ENCODE measurements around the gene ASCC2. TPM values are rescaled to one million over a fixed set of nuclear protein-coding genes. Genes with fewer than 3 reads are reported as not detected.

ASCC2 gene
- total and polyA plus RNA-seq, 3 experiments from 2014 or later = 60.0 to 84.5 (median 81.1) TPM

DNA sequence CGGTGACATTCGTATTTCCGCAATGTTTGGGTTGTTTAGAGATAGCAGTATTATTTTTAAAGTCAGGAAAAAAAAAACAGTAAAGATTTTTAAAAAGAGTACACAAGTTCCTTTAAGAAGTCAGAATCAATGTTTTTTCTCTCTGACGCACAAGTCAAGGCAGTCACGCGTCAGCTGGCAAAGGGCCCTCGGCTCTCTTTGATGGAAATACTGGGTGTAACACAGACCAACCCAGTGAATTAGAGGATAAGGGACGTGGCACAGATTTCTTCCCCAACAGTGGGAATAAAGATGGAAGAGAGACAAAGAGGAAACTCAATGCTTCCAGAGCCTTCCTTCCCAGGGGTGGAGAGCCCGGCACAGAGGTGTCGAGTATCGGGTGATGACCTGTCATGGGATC is 13.4 kb downstream of the ASCC2 start:
- peaks cover 47% of the 10 kb centered on the region for H3K36me3 ChIP-seq (ENCODE audit: insufficient read depth, low read length)
- no peaks in the 10 kb centered on the region for H3K9me3 ChIP-seq (ENCODE audit: low read length)
- Mint-ChIP-seq H3K4me1 (peaks cover 1 to 15% (median 12%) of the 10 kb centered on the region in 3 donors), H3K9me3 (no peaks in the 10 kb centered on the region), H3K27me3 (no peaks in the 10 kb centered on the region), H3K27ac (no peak overlapping the region), H3K36me3 (peaks cover 5 to 77% (median 29%) of the 10 kb centered on the region in 3 donors), H3K4me3 (no peak overlapping the region)
- H3K4me3 ChIP-seq (ENCODE audit: low read length) = no peak overlapping the region
- H3K27ac ChIP-seq (ENCODE audit: low read depth, low read length) = no peak overlapping the region
- POLR2A ChIA-PET = no interaction called here
- CTCF ChIA-PET = no interaction called here
- no peak for DNase-seq
- no peaks in the 10 kb centered on the region for H3K27me3 ChIP-seq (ENCODE audit: insufficient read depth, low read length, poor library complexity, severe bottlenecking)
- no peaks in the 10 kb centered on the region for H3K4me1 ChIP-seq (ENCODE audit: insufficient read depth, low read length)

DNA sequence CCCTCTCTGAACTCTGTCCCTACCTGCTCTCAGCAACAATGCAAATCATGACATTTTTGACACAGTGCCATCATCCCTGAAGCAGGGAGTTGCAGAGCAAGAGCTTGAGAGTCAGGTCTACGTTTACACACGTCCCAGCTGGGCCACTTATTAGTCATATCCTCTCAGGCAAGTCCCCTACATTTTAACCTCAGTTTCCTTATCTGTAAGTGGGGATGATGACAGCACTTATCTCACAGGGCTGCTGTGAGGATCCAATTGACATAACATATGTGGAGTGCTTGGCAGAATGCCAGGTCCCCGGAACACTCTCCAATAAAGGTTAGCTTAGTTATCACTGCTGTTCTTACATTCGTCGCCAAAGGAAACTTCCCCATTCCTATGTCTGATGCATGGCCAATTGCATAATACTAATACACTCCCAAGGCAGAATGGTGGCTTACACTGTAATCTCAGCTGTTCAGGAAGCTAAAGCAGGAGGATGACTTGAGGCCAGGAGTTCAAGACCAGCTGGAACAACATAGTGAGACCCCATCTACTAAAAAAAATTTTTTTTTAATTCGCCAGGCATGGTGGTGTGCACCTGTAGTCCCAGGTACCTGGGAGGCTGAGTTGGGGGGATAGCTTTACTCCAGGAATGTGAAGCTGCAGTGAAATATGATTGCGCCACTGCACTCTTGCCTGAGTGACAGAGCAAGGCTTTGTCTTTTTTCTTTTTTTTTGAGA is 16.6 kb downstream of the ASCC2 start:
- no peak for DNase-seq
- peak overlapping the region in 2 of 8 donors; percentile 23 to 54 for H3K27ac Mint-ChIP-seq
- H3K36me3 ChIP-seq (ENCODE audit: insufficient read depth, low read length) = peaks cover 57% of the 10 kb centered on the region
- no peak overlapping the region for H3K4me3 ChIP-seq (ENCODE audit: low read length)
- no peak overlapping the region for H3K27ac ChIP-seq (ENCODE audit: low read depth, low read length)
- ChIA-PET POLR2A (no interaction called here), CTCF (no interaction called here)
- H3K4me1 Mint-ChIP-seq = no peaks in the 10 kb centered on the region
- H3K9me3 Mint-ChIP-seq = no peaks in the 10 kb centered on the region
- no peaks in the 10 kb centered on the region for H3K4me1 ChIP-seq (ENCODE audit: insufficient read depth, low read length)
- H3K36me3 Mint-ChIP-seq = peaks cover 8 to 80% (median 34%) of the 10 kb centered on the region in 3 donors
- H3K27me3 Mint-ChIP-seq = no peaks in the 10 kb centered on the region
- no peak overlapping the region for H3K4me3 Mint-ChIP-seq
- H3K9me3 ChIP-seq (ENCODE audit: low read length) = no peaks in the 10 kb centered on the region
- H3K27me3 ChIP-seq (ENCODE audit: insufficient read depth, low read length, poor library complexity, severe bottlenecking) = no peaks in the 10 kb centered on the region

DNA sequence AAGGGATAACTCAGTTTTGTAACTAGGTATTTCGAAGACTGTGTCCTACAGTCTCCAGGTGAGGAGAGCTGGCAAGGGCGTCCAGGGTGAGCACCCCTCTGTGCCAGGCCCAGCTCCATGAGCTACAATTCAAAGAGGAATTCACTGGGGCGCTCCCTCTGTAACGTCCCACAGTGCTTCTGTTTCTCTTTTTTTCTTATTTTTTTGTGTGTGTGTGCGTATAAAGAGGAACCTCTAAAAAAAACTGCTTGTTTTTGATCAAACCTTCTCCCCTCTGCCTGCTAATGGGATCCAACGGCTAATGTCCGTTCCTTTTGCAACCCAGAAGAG is 17.1 kb downstream of the ASCC2 start:
- Mint-ChIP-seq H3K36me3 (peaks cover 8 to 85% (median 34%) of the 10 kb centered on the region in 3 donors), H3K27me3 (no peaks in the 10 kb centered on the region), H3K4me3 (no peak overlapping the region), H3K4me1 (no peaks in the 10 kb centered on the region), H3K9me3 (no peaks in the 10 kb centered on the region), H3K27ac (no peak overlapping the region)
- Histone ChIP-seq H3K9me3 (ENCODE audit: low read length) (no peaks in the 10 kb centered on the region), H3K27me3 (ENCODE audit: insufficient read depth, low read length, poor library complexity, severe bottlenecking) (no peaks in the 10 kb centered on the region), H3K36me3 (ENCODE audit: insufficient read depth, low read length) (peaks cover 60% of the 10 kb centered on the region), H3K4me1 (ENCODE audit: insufficient read depth, low read length) (no peaks in the 10 kb centered on the region), H3K27ac (ENCODE audit: low read depth, low read length) (no peak overlapping the region), H3K4me3 (ENCODE audit: low read length) (no peak overlapping the region)
- CTCF ChIA-PET = no interaction called here
- DNase-seq = no peak
- POLR2A ChIA-PET = no interaction called here

DNA sequence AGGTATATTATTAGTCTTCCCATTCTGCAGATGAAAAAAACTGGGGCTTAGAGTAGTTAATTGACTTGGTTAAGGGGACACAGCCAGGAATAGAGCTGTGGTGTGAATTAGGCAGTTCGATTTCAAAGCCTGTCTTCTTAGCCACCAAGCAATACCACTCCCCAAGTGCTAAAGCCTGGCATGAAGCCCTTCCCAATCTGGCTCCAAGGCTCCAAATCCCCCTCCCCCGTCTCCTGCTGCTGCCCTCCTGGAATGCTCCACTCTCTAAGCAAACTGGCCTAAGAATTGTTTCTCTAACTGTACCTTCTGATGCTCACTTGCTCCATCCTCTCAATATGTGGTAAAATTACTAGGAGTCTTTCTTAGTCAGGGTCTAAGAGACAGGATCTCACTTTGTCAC is 18.6 kb downstream of the ASCC2 start:
- H3K27ac Mint-ChIP-seq = peak overlapping the region in 2 of 8 donors; percentile 36 to 38
- H3K4me1 Mint-ChIP-seq = no peaks in the 10 kb centered on the region
- H3K36me3 ChIP-seq (ENCODE audit: insufficient read depth, low read length) = peaks cover 63% of the 10 kb centered on the region
- H3K9me3 ChIP-seq (ENCODE audit: low read length) = no peaks in the 10 kb centered on the region
- H3K27ac ChIP-seq (ENCODE audit: low read depth, low read length) = no peak overlapping the region
- DNase-seq = no peak
- POLR2A ChIA-PET = no interaction called here
- H3K4me3 ChIP-seq (ENCODE audit: low read length) = no peak overlapping the region
- no peak overlapping the region for H3K4me3 Mint-ChIP-seq
- no peaks in the 10 kb centered on the region for H3K27me3 ChIP-seq (ENCODE audit: insufficient read depth, low read length, poor library complexity, severe bottlenecking)
- no peaks in the 10 kb centered on the region for H3K4me1 ChIP-seq (ENCODE audit: insufficient read depth, low read length)
- H3K9me3 Mint-ChIP-seq = no peaks in the 10 kb centered on the region
- CTCF ChIA-PET = no interaction called here
- no peaks in the 10 kb centered on the region for H3K27me3 Mint-ChIP-seq
- peaks cover 5 to 85% (median 33%) of the 10 kb centered on the region in 3 donors for H3K36me3 Mint-ChIP-seq

DNA sequence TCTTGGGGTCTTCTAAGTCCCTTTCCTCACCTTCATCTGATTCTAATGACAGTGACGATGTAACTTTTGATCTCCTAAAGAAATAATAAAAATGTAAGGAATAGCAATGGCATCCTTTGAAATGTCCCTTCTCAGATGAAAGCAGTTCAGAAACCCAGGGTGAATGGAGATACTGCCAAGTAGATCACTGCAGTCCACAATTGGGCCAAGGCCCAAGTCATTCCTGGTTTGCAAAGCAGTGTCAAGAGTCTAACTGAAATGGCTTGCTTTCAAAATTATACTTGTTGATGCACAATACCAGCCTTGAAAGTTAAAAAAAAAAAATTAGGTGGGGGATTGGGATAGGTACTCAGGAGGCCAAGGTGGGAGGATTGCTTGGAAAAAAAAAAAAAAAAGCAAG is 20.4 kb downstream of the ASCC2 start:
- Histone ChIP-seq H3K4me1 (ENCODE audit: insufficient read depth, low read length) (no peaks in the 10 kb centered on the region), H3K36me3 (ENCODE audit: insufficient read depth, low read length) (peaks cover 65% of the 10 kb centered on the region), H3K27ac (ENCODE audit: low read depth, low read length) (no peak overlapping the region), H3K4me3 (ENCODE audit: low read length) (no peak overlapping the region), H3K9me3 (ENCODE audit: low read length) (no peaks in the 10 kb centered on the region), H3K27me3 (ENCODE audit: insufficient read depth, low read length, poor library complexity, severe bottlenecking) (no peaks in the 10 kb centered on the region)
- H3K27ac Mint-ChIP-seq = peak overlapping the region in 1 of 8 donors; percentile 92
- H3K4me1 Mint-ChIP-seq = no peaks in the 10 kb centered on the region
- no peaks in the 10 kb centered on the region for H3K9me3 Mint-ChIP-seq
- POLR2A ChIA-PET = no interaction called here
- DNase-seq = no peak
- H3K36me3 Mint-ChIP-seq = peaks cover 5 to 91% (median 28%) of the 10 kb centered on the region in 3 donors
- H3K27me3 Mint-ChIP-seq = no peaks in the 10 kb centered on the region
- CTCF ChIA-PET = no interaction called here
- H3K4me3 Mint-ChIP-seq = no peak overlapping the region

DNA sequence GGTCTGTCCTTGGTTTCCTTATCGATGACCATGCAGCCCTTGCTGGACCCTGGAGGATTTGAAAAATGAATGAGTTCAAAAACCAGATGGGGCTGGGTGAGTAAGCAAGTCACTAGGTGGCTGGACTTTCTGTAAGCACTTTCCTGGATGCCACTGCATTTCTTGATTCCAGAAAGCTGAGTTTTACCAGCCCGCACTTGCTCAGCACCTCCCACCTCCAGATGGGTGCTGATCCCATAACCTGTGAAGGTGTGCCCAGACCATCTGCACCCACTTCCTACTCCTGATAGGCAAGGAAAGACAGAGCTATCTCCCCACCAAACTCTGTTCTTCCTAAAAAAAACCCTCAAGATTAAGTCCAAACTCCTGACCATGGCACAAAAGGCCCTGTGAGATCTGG is 21.1 kb downstream of the ASCC2 start:
- no peaks in the 10 kb centered on the region for H3K27me3 Mint-ChIP-seq
- H3K4me3 Mint-ChIP-seq = no peak overlapping the region
- H3K9me3 Mint-ChIP-seq = no peaks in the 10 kb centered on the region
- H3K4me1 ChIP-seq (ENCODE audit: insufficient read depth, low read length) = no peaks in the 10 kb centered on the region
- peaks cover 67% of the 10 kb centered on the region for H3K36me3 ChIP-seq (ENCODE audit: insufficient read depth, low read length)
- ChIA-PET CTCF (no interaction called here), POLR2A (no interaction called here)
- peak overlapping the region in 2 of 8 donors; percentile 6 to 92 for H3K27ac Mint-ChIP-seq
- no peaks in the 10 kb centered on the region for H3K27me3 ChIP-seq (ENCODE audit: insufficient read depth, low read length, poor library complexity, severe bottlenecking)
- H3K27ac ChIP-seq (ENCODE audit: low read depth, low read length) = no peak overlapping the region
- H3K36me3 Mint-ChIP-seq = peaks cover 5 to 91% (median 28%) of the 10 kb centered on the region in 3 donors
- no peak for DNase-seq
- no peaks in the 10 kb centered on the region for H3K4me1 Mint-ChIP-seq
- H3K4me3 ChIP-seq (ENCODE audit: low read length) = no peak overlapping the region
- no peaks in the 10 kb centered on the region for H3K9me3 ChIP-seq (ENCODE audit: low read length)

DNA sequence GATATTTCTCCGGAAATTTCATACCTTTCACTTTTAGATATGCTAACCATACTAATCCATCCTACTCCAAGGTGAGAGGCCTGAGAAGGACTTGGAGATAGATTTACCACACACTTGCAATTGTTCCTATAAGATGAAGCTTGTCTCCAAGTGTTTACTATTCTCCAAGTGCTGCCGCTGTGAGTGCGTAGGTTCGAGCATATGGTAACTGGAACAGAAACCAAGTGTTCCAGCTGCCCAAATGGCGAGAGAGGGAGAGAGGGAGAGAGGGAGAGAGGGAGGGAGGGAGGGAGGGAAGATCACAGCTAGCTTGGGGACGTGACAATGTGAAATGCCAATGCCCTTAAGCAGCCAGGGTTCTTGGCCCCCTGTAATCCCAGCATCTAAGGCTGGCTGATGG is 21.5 kb downstream of the ASCC2 start:
- Histone ChIP-seq H3K36me3 (ENCODE audit: insufficient read depth, low read length) (peaks cover 68% of the 10 kb centered on the region), H3K9me3 (ENCODE audit: low read length) (no peaks in the 10 kb centered on the region), H3K4me1 (ENCODE audit: insufficient read depth, low read length) (no peaks in the 10 kb centered on the region), H3K27ac (ENCODE audit: low read depth, low read length) (no peak overlapping the region), H3K4me3 (ENCODE audit: low read length) (no peak overlapping the region), H3K27me3 (ENCODE audit: insufficient read depth, low read length, poor library complexity, severe bottlenecking) (no peaks in the 10 kb centered on the region)
- POLR2A ChIA-PET = no interaction called here
- peaks cover 5 to 92% (median 27%) of the 10 kb centered on the region in 3 donors for H3K36me3 Mint-ChIP-seq
- no peak for DNase-seq
- H3K4me1 Mint-ChIP-seq = no peaks in the 10 kb centered on the region
- CTCF ChIA-PET = interaction anchor here (0.9 kb wide), 1 partner anchor 9 kb away, joined by 3 read pairs; no protein-coding TSS in a partner anchor
- H3K9me3 Mint-ChIP-seq = no peaks in the 10 kb centered on the region
- H3K27me3 Mint-ChIP-seq = no peaks in the 10 kb centered on the region
- H3K27ac Mint-ChIP-seq = peak overlapping the region in 1 of 8 donors; percentile 33
- no peak overlapping the region for H3K4me3 Mint-ChIP-seq

DNA sequence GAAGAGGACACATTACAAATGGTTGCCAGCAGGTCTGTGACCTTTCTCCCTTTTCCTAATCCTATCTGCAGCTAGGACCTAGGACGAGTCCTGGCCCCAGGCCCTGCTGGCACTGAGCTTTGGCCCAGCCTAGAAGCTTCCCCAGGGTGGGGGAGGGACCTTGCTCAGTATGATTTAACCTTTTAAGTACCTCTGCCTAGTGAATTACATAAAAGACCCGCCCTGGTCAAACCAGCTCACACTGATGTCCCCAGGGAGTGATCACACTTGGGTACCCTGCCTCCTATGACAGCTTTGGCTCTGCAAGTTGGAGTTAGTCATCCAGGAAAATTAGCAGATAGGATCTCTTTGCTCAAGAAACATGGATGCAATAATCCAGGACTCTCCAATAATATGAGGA is 21.9 kb downstream of the ASCC2 start:
- H3K4me3 Mint-ChIP-seq = no peak overlapping the region
- Histone ChIP-seq H3K4me1 (ENCODE audit: insufficient read depth, low read length) (no peaks in the 10 kb centered on the region), H3K36me3 (ENCODE audit: insufficient read depth, low read length) (peaks cover 68% of the 10 kb centered on the region), H3K4me3 (ENCODE audit: low read length) (no peak overlapping the region), H3K9me3 (ENCODE audit: low read length) (no peaks in the 10 kb centered on the region), H3K27me3 (ENCODE audit: insufficient read depth, low read length, poor library complexity, severe bottlenecking) (no peaks in the 10 kb centered on the region), H3K27ac (ENCODE audit: low read depth, low read length) (no peak overlapping the region)
- no peaks in the 10 kb centered on the region for H3K9me3 Mint-ChIP-seq
- no peaks in the 10 kb centered on the region for H3K27me3 Mint-ChIP-seq
- H3K27ac Mint-ChIP-seq = no peak overlapping the region
- ChIA-PET POLR2A (no interaction called here), CTCF (interaction anchor here (0.9 kb wide), 1 partner anchor 9 kb away, joined by 3 read pairs; no protein-coding TSS in a partner anchor)
- H3K36me3 Mint-ChIP-seq = peaks cover 5 to 92% (median 27%) of the 10 kb centered on the region in 3 donors
- no peaks in the 10 kb centered on the region for H3K4me1 Mint-ChIP-seq
- DNase-seq = no peak
